H1 (cell line): ENCODE results near the gene LGALS4. TPM values are rescaled to one million over a fixed set of nuclear protein-coding genes. Genes with fewer than 3 reads are reported as not detected.
"Not testable (repeated sequence)": the region's sequence is repeated elsewhere in the genome, so short reads cannot be mapped to it uniquely, and the experiment has no call there.

Experiments
- CTCF ChIA-PET: fragments of 300-600 bp; sonication (Branson Sonifier 250); formaldehyde crosslinking; loops from one replicate; lab custom pipeline; 2021; ENCODE audit not compliant: partially characterized antibody; lab: Charles Lee
- POLR2A ChIA-PET: fragments of 300-600 bp; sonication (Branson Sonifier 250); formaldehyde crosslinking; loops from one replicate; lab custom pipeline; 2021; ENCODE audit warnings: inconsistent platforms; ENCODE audit not compliant: partially characterized antibody; lab: Charles Lee
- DNase-seq, 2 experiments: peaks; one replicate each; pipeline versions ENCODE4 v3.0.0 to v3.0.0-alpha.2; 2010 to 2022; ENCODE audit warnings: low spot score in 2 of 2, low read depth in 1 of 2, mixed read lengths in 1 of 2
- FAIRE-seq: peaks from 2 replicates; lab custom pipeline; 2011; peaks lifted over from hg19 to GRCh38; lab: Jason Lieb, UNC
- H2AFZ ChIP-seq: 2 replicates; pipeline ENCODE4 v1.8.1; 2012; ENCODE audit warnings: low read length, inconsistent platforms
- H2AK5ac ChIP-seq: 2 replicates; pipeline ENCODE4 v1.6.1; 2013; ENCODE audit warnings: low read depth, low read length
- H2BK120ac ChIP-seq: replicated peaks from 2 replicates; pipeline ENCODE3; 2013; ENCODE audit warnings: low read depth, low read length, inconsistent platforms
- H2BK12ac ChIP-seq: 2 replicates; pipeline ENCODE4 v1.6.1; 2013; ENCODE audit warnings: low read depth, low read length
- H2BK15ac ChIP-seq: 2 replicates; pipeline ENCODE4 v1.6.1; 2013; ENCODE audit warnings: low read length
- H2BK20ac ChIP-seq: 2 replicates; pipeline ENCODE4 v1.6.1; 2013; ENCODE audit warnings: low read length
- H2BK5ac ChIP-seq: 2 replicates; pipeline ENCODE4 v1.6.1; 2013; ENCODE audit warnings: low read depth, low read length
- H3K14ac ChIP-seq: 2 replicates; pipeline ENCODE4 v1.6.1; 2013; ENCODE audit warnings: inconsistent platforms; ENCODE audit not compliant: insufficient read length
- H3K18ac ChIP-seq: 2 replicates; pipeline ENCODE4 v1.6.1; 2013; ENCODE audit warnings: low read length; ENCODE audit errors: extremely low read depth
- H3K23ac ChIP-seq: 2 replicates; pipeline ENCODE4 v1.6.1; 2013; ENCODE audit warnings: inconsistent platforms; ENCODE audit not compliant: insufficient read length
- H3K23me2 ChIP-seq: 2 replicates; pipeline ENCODE4 v1.6.1; 2013; ENCODE audit warnings: low read depth, low read length
- H3K27ac ChIP-seq: 2 replicates; pipeline ENCODE4 v1.6.1; 2011; ENCODE audit warnings: low read depth, low read length, inconsistent platforms
- H3K27me3 ChIP-seq, 4 experiments: replicated peaks in 1 of 4; 1 replicate in 1 of 4; 2 replicates in 3 of 4; pipeline versions ENCODE4 v1.6.1 to v1.8.1; 2011 to 2013; ENCODE audit warnings: low read length in 3 of 4, mild to moderate bottlenecking in 3 of 4, inconsistent platforms in 2 of 4, mixed read lengths in 2 of 4, moderate library complexity in 1 of 4; ENCODE audit not compliant: control insufficient read depth in 3 of 4, insufficient read depth in 3 of 4; ENCODE audit errors: extremely low read depth in 1 of 4
- H3K36me3 ChIP-seq, 4 experiments: 2 replicates each; pipeline versions ENCODE4 v1.6.1 to v1.8.1; 2011 to 2013; ENCODE audit warnings: mild to moderate bottlenecking in 4 of 4, low read length in 3 of 4, moderate library complexity in 2 of 4, control low read depth in 1 of 4, inconsistent platforms in 1 of 4; ENCODE audit not compliant: insufficient read depth in 4 of 4, control insufficient read depth in 2 of 4
- H3K4ac ChIP-seq: replicated peaks from 2 replicates; pipeline ENCODE3; 2013; ENCODE audit warnings: low read length, low read depth, mixed read lengths, inconsistent platforms; ENCODE audit not compliant: insufficient read length
- H3K4me1 ChIP-seq, 4 experiments: replicated peaks in 1 of 4; 1 replicate in 1 of 4; 2 replicates in 3 of 4; pipeline versions ENCODE4 v1.6.1 to v1.8.1; 2011 to 2013; ENCODE audit warnings: low read length in 3 of 4, inconsistent platforms in 2 of 4, mixed read lengths in 1 of 4; ENCODE audit not compliant: insufficient read depth in 4 of 4, control insufficient read depth in 3 of 4
- H3K4me2 ChIP-seq, 2 experiments: 2 replicates each; pipeline versions ENCODE4 v1.6.1 to v1.8.1; 2011 to 2013; ENCODE audit warnings: low read depth in 2 of 2, low read length in 2 of 2, control low read depth in 1 of 2, inconsistent platforms in 1 of 2, mild to moderate bottlenecking in 1 of 2; ENCODE audit not compliant: insufficient read depth in 1 of 2
- H3K4me3 ChIP-seq, 4 experiments: fragments of 200-600, 300-600 bp in 1 of 4; sonication (generic), shearing (Covaris generic), sonication (Bioruptor Twin) in 1 of 4; 2 replicates each; pipeline versions ENCODE4 v1.5.1 to v1.8.1; 2011 to 2016; ENCODE audit warnings: low read length in 4 of 4, low read depth in 3 of 4, control low read depth in 2 of 4, inconsistent platforms in 2 of 4, mild to moderate bottlenecking in 2 of 4, mixed read lengths in 1 of 4, moderate library complexity in 1 of 4; ENCODE audit not compliant: insufficient read depth in 2 of 4; ENCODE audit errors: extremely low read depth in 1 of 4
- H3K56ac ChIP-seq: replicated peaks from 2 replicates; pipeline ENCODE3; 2013; ENCODE audit warnings: low read depth, mild to moderate bottlenecking, mixed read lengths, low read length, inconsistent platforms; ENCODE audit not compliant: insufficient read length
- H3K79me1 ChIP-seq: 2 replicates; pipeline ENCODE4 v1.6.1; 2013; ENCODE audit warnings: low read depth, low read length, control low read depth
- H3K79me2 ChIP-seq, 2 experiments: 2 replicates each; pipeline versions ENCODE4 v1.6.1 to v1.8.1; 2012 to 2013; ENCODE audit warnings: low read length in 2 of 2, mild to moderate bottlenecking in 2 of 2, inconsistent platforms in 1 of 2; ENCODE audit not compliant: insufficient read depth in 2 of 2, control insufficient read depth in 1 of 2
- H3K9ac ChIP-seq, 4 experiments: replicated peaks in 1 of 4; 1 replicate in 1 of 4; 2 replicates in 3 of 4; pipeline versions ENCODE4 v1.6.1 to v1.8.1; 2011 to 2013; ENCODE audit warnings: low read depth in 3 of 4, low read length in 3 of 4, control low read depth in 2 of 4, mild to moderate bottlenecking in 2 of 4, moderate library complexity in 2 of 4, inconsistent platforms in 1 of 4; ENCODE audit errors: extremely low read depth in 1 of 4
- H3K9me3 ChIP-seq, 2 experiments: 2 replicates each; pipeline versions ENCODE4 v1.6.1 to v1.8.1; 2012 to 2013; ENCODE audit warnings: mild to moderate bottlenecking in 2 of 2, moderate library complexity in 2 of 2, control low read depth in 1 of 2, inconsistent platforms in 1 of 2, low read depth in 1 of 2, low read length in 1 of 2, mixed read lengths in 1 of 2; ENCODE audit not compliant: insufficient read depth in 2 of 2
- H4K20me1 ChIP-seq, 2 experiments: replicated peaks in 1 of 2; 2 replicates each; pipeline versions ENCODE3 to v1.8.1; 2011 to 2013; ENCODE audit warnings: inconsistent platforms in 2 of 2, low read length in 2 of 2, mild to moderate bottlenecking in 1 of 2; ENCODE audit not compliant: insufficient read depth in 2 of 2, control insufficient read depth in 1 of 2
- H4K5ac ChIP-seq: 2 replicates; pipeline ENCODE4 v1.6.1; 2013; ENCODE audit warnings: low read length, low read depth, mixed read lengths, inconsistent platforms; ENCODE audit not compliant: insufficient read length
- H4K8ac ChIP-seq: 2 replicates; pipeline ENCODE4 v1.8.0; 2013; ENCODE audit warnings: mild to moderate bottlenecking, moderate library complexity, low read length, inconsistent platforms; ENCODE audit not compliant: insufficient read depth; ENCODE audit errors: extremely low read depth
- H4K91ac ChIP-seq: replicated peaks from 2 replicates; pipeline ENCODE3; 2013; ENCODE audit warnings: low read length, mixed read lengths, inconsistent platforms; ENCODE audit not compliant: insufficient read length
- WGBS, 2 experiments: shearing (Covaris generic) in 1 of 2; methylation state at CpG; one replicate each; pipeline versions ENCODE4 v1.1.6 to v1.1.7; 2013 to 2015; ENCODE audit warnings: low lambda C conversion rate in 2 of 2, mixed read lengths in 2 of 2, inconsistent platforms in 1 of 2, low coverage in 1 of 2, missing lambda C conversion rate in 1 of 2; ENCODE audit not compliant: insufficient replicate concordance in 2 of 2, insufficient coverage in 1 of 2, insufficient read length in 1 of 2; ENCODE audit errors: extremely low coverage in 1 of 2, missing lambda C conversion rate in 1 of 2; 5-methylcytosine and 5-hydroxymethylcytosine counted together
- polyA plus RNA-seq, 7 experiments: library from polyadenylated mRNA; depleted of rRNA in 3 of 7; stranded (reverse) in 5 of 7; unstranded in 2 of 7; fragments of >200 nt in 5 of 7; fragments of 200-250 nt in 2 of 7; gene quantifications; 1 replicate in 5 of 7; 2 replicates in 1 of 7; 4 replicates in 1 of 7; pipeline versions ENCODE4 v1.2.1 to v1.2.3, GENCODE V29; 2011 to 2013; ENCODE audit warnings: missing spikeins in 2 of 7, mixed read lengths in 2 of 7
- total RNA-seq: library from RNA; stranded (reverse); fragmentation: NEBNext Ultra II Directional; extraction: Animal tissue kit (Norgen Biotek cat#: 25700); gene quantifications from 2 replicates; pipeline ENCODE4 v1.2.1, GENCODE V29; 2021

The LGALS4 gene
- total and polyA plus RNA-seq, 2 of the 8 experiments (the other 6 are each of a cell fraction or from before 2014, with no cell fraction given): 0.32 to 0.37 TPM

GRCh38 chr19:38760805-38761517 is 51.8 kb downstream of the LGALS4 start:
- not testable (repeated sequence) for H3K23me2 ChIP-seq, H2BK5ac ChIP-seq, H4K91ac ChIP-seq, H3K27ac ChIP-seq, H3K14ac ChIP-seq, H3K23ac ChIP-seq, H2BK12ac ChIP-seq, H3K18ac ChIP-seq, H4K5ac ChIP-seq, H3K4me2 ChIP-seq, DNase-seq, H3K9ac ChIP-seq, H3K4me1 ChIP-seq, H3K79me1 ChIP-seq, H2AFZ ChIP-seq, H3K56ac ChIP-seq, H2BK20ac ChIP-seq, FAIRE-seq, H2BK120ac ChIP-seq, H3K4me3 ChIP-seq, H3K27me3 ChIP-seq, H2AK5ac ChIP-seq, H3K9me3 ChIP-seq, H3K79me2 ChIP-seq, H3K36me3 ChIP-seq, H3K4ac ChIP-seq, H2BK15ac ChIP-seq, H4K20me1 ChIP-seq, H4K8ac ChIP-seq
- 92% methylated on average over 5 of the region's 6 CpGs; no CpG with 5 or more reads in 1 of the 2 experiments for WGBS, 2 experiments
- POLR2A ChIA-PET: interaction anchor here (0.7 to 1.0 kb wide), 3 partner anchors 80 to 156 kb away, joined by 3 read pairs; no protein-coding TSS in a partner anchor
- CTCF ChIA-PET: interaction anchor here (0.6 to 1.4 kb wide), 5 partner anchors 9 to 172 kb away, joined by 3 to 10 read pairs (median 4); no protein-coding TSS in a partner anchor
